HEK293 (cell line): ENCODE data around the gene TIMP4.

ENCODE experiments used
- CTCF ChIA-PET: fragments of 350-600 bp; formaldehyde crosslinking; extraction: SDS; loops from one replicate; lab custom pipeline; 2021; ENCODE audit warnings: antibody characterized with exemption; lab: Yijun Ruan, JAX
- POLR2A ChIA-PET: fragments of 300-600 bp; formaldehyde crosslinking; extraction: SDS; loops from one replicate; lab custom pipeline; 2020; ENCODE audit warnings: antibody characterized with exemption, inconsistent platforms; lab: Yijun Ruan, JAX
- H3K27ac ChIP-seq: fragments of 200-500 bp; sonication (Bioruptor generic); 2 replicates; pipeline ENCODE4 v1.5.1; 2014; ENCODE audit warnings: low read depth, low read length, control low read depth, inconsistent platforms; ENCODE audit errors: extremely low read depth
- H3K36me3 ChIP-seq, 2 experiments: fragments of 200-500 bp in 1 of 2; sonication (Bioruptor generic) in 1 of 2; 1 replicate in 1 of 2; 2 replicates in 1 of 2; pipeline ENCODE4 v1.5.1; 2014 to 2017; ENCODE audit warnings: inconsistent platforms in 2 of 2, low read length in 2 of 2; ENCODE audit not compliant: control insufficient read depth in 2 of 2, insufficient read depth in 1 of 2
- H3K4me1 ChIP-seq: fragments of 200-500 bp; sonication (Bioruptor generic); 2 replicates; pipeline ENCODE4 v1.5.1; 2014; ENCODE audit warnings: mild to moderate bottlenecking, low read length, inconsistent platforms; ENCODE audit not compliant: control insufficient read depth, insufficient read depth
- H3K4me3 ChIP-seq: 2 replicates; pipeline ENCODE4 v1.5.1; 2011; ENCODE audit warnings: low read depth, mild to moderate bottlenecking, control low read depth, low read length, moderate library complexity
- H3K9me3 ChIP-seq: fragments of 200-500 bp; sonication (Bioruptor generic); 2 replicates; pipeline ENCODE4 v1.5.1; 2014; ENCODE audit warnings: low read depth, low read length, inconsistent platforms; ENCODE audit not compliant: control insufficient read depth, insufficient read depth
- GFI1B ChIP-seq: fragments of 450-650 bp; formaldehyde crosslinking; IDR thresholded peaks from 2 replicates; pipeline ENCODE4 v1.5.1; 2016; ENCODE audit warnings: missing biosample characterization, missing genetic modification characterization
- GLI4 ChIP-seq: fragments of 450-650 bp; formaldehyde crosslinking; IDR thresholded peaks from 2 replicates; pipeline ENCODE4 v1.5.1; 2016; ENCODE audit warnings: missing biosample characterization, missing genetic modification characterization
- GLIS1 ChIP-seq: fragments of 450-650 bp; formaldehyde crosslinking; IDR thresholded peaks from 2 replicates; pipeline ENCODE4 v1.5.1; 2016; ENCODE audit warnings: missing biosample characterization, missing genetic modification characterization
- KLF10 ChIP-seq: fragments of 450-650 bp; IDR thresholded peaks from 2 replicates; pipeline ENCODE4 v1.5.1; 2018; ENCODE audit warnings: missing biosample characterization, mild to moderate bottlenecking, missing genetic modification characterization
- KLF8 ChIP-seq: fragments of 450-650 bp; formaldehyde crosslinking; IDR thresholded peaks from 2 replicates; pipeline ENCODE4 v1.5.1; 2016; ENCODE audit warnings: missing biosample characterization, missing genetic modification characterization
- ZBTB1 ChIP-seq: fragments of 450-650 bp; formaldehyde crosslinking; IDR thresholded peaks from 2 replicates; pipeline ENCODE4 v1.5.1; 2016; ENCODE audit warnings: missing biosample characterization, missing genetic modification characterization
- ZBTB17 ChIP-seq: fragments of 450-650 bp; formaldehyde crosslinking; IDR thresholded peaks from 2 replicates; pipeline ENCODE4 v1.5.1; 2016; ENCODE audit warnings: missing biosample characterization, missing genetic modification characterization
- ZBTB7A ChIP-seq: fragments of 450-650 bp; formaldehyde crosslinking; IDR thresholded peaks from 2 replicates; pipeline ENCODE4 v1.5.1; 2016; ENCODE audit warnings: low read depth, missing biosample characterization, missing genetic modification characterization
- ZIC2 ChIP-seq: fragments of 450-650 bp; formaldehyde crosslinking; IDR thresholded peaks from 2 replicates; pipeline ENCODE4 v1.5.1; 2016; ENCODE audit warnings: missing biosample characterization, missing genetic modification characterization
- ZNF112 ChIP-seq: fragments of 450-650 bp; formaldehyde crosslinking; IDR thresholded peaks from 2 replicates; pipeline ENCODE4 v1.5.0; 2017; ENCODE audit warnings: missing biosample characterization, missing genetic modification characterization
- ZNF114 ChIP-seq: fragments of 450-650 bp; formaldehyde crosslinking; IDR thresholded peaks from 2 replicates; pipeline ENCODE4 v1.5.0; 2017; ENCODE audit warnings: missing biosample characterization, missing genetic modification characterization
- ZNF121 ChIP-seq: fragments of 450-650 bp; formaldehyde crosslinking; IDR thresholded peaks from 2 replicates; pipeline ENCODE4 v1.5.1; 2016; ENCODE audit warnings: missing biosample characterization, missing genetic modification characterization
- ZNF146 ChIP-seq: fragments of 450-650 bp; formaldehyde crosslinking; IDR thresholded peaks from 2 replicates; pipeline ENCODE4 v1.5.1; 2016; ENCODE audit warnings: missing biosample characterization, missing genetic modification characterization
- ZNF157 ChIP-seq: fragments of 450-650 bp; formaldehyde crosslinking; IDR thresholded peaks from 2 replicates; pipeline ENCODE4 v1.5.1; 2016; ENCODE audit warnings: missing biosample characterization, missing genetic modification characterization
- ZNF169 ChIP-seq: fragments of 450-650 bp; formaldehyde crosslinking; IDR thresholded peaks from 2 replicates; pipeline ENCODE4 v1.5.1; 2016; ENCODE audit warnings: missing biosample characterization, missing genetic modification characterization
- ZNF19 ChIP-seq: fragments of 450-650 bp; formaldehyde crosslinking; IDR thresholded peaks from 2 replicates; pipeline ENCODE4; 2016; ENCODE audit warnings: missing biosample characterization, missing genetic modification characterization, low read depth
- ZNF2 ChIP-seq: fragments of 450-650 bp; formaldehyde crosslinking; IDR thresholded peaks from 2 replicates; pipeline ENCODE4 v1.5.1; 2016; ENCODE audit warnings: missing biosample characterization, missing genetic modification characterization
- ZNF214 ChIP-seq: fragments of 450-650 bp; formaldehyde crosslinking; IDR thresholded peaks from 2 replicates; pipeline ENCODE4 v1.5.1; 2017; ENCODE audit warnings: missing biosample characterization, mild to moderate bottlenecking, missing genetic modification characterization, borderline replicate concordance
- ZNF24 ChIP-seq: fragments of 450-650 bp; formaldehyde crosslinking; IDR thresholded peaks from 2 replicates; pipeline ENCODE4 v1.5.1; 2016; ENCODE audit warnings: missing biosample characterization, missing genetic modification characterization
- ZNF302 ChIP-seq: fragments of 450-650 bp; formaldehyde crosslinking; IDR thresholded peaks from 2 replicates; pipeline ENCODE4 v1.5.1; 2016; ENCODE audit warnings: missing biosample characterization, missing genetic modification characterization, low read depth
- ZNF311 ChIP-seq: fragments of 450-650 bp; formaldehyde crosslinking; IDR thresholded peaks from 2 replicates; pipeline ENCODE4 v1.5.1; 2017; ENCODE audit warnings: missing biosample characterization, missing genetic modification characterization, borderline replicate concordance
- ZNF530 ChIP-seq: fragments of 450-650 bp; formaldehyde crosslinking; IDR thresholded peaks from 2 replicates; pipeline ENCODE4 v1.5.1; 2016; ENCODE audit warnings: low read depth, missing biosample characterization, missing genetic modification characterization
- ZNF544 ChIP-seq: fragments of 450-650 bp; formaldehyde crosslinking; IDR thresholded peaks from 2 replicates; pipeline ENCODE4 v1.5.0; 2017; ENCODE audit warnings: missing biosample characterization, missing genetic modification characterization
- ZNF558 ChIP-seq: fragments of 450-650 bp; formaldehyde crosslinking; IDR thresholded peaks from 2 replicates; pipeline ENCODE4 v1.5.1; 2016; ENCODE audit warnings: missing biosample characterization, missing genetic modification characterization
- ZNF677 ChIP-seq: fragments of 450-650 bp; IDR thresholded peaks from 2 replicates; pipeline ENCODE4 v1.5.0; 2018; ENCODE audit warnings: missing biosample characterization, mild to moderate bottlenecking, missing genetic modification characterization, moderate library complexity
- ZNF701 ChIP-seq: fragments of 450-650 bp; formaldehyde crosslinking; IDR thresholded peaks from 2 replicates; pipeline ENCODE4 v1.5.1; 2016; ENCODE audit warnings: missing biosample characterization, missing genetic modification characterization
- ZNF707 ChIP-seq: fragments of 450-650 bp; formaldehyde crosslinking; IDR thresholded peaks from 2 replicates; pipeline ENCODE4 v1.5.1; 2016; ENCODE audit warnings: missing biosample characterization, missing genetic modification characterization
- ZNF76 ChIP-seq: fragments of 450-650 bp; formaldehyde crosslinking; IDR thresholded peaks from 2 replicates; pipeline ENCODE4; 2016; ENCODE audit warnings: low read depth, missing biosample characterization, missing genetic modification characterization, borderline replicate concordance
- ZNF777 ChIP-seq: fragments of 450-650 bp; formaldehyde crosslinking; IDR thresholded peaks from 2 replicates; pipeline ENCODE4 v1.5.1; 2017; ENCODE audit warnings: missing biosample characterization, missing genetic modification characterization, borderline replicate concordance
- ZNF791 ChIP-seq: fragments of 450-650 bp; formaldehyde crosslinking; IDR thresholded peaks from 2 replicates; pipeline ENCODE4 v1.5.1; 2016; ENCODE audit warnings: missing biosample characterization, missing genetic modification characterization
- ZXDB ChIP-seq: fragments of 450-650 bp; formaldehyde crosslinking; IDR thresholded peaks from 2 replicates; pipeline ENCODE4 v1.5.1; 2016; ENCODE audit warnings: missing biosample characterization, missing genetic modification characterization
- TF ChIP-seq, protein P1 (sequence below): fragments of 450-650 bp; formaldehyde crosslinking; IDR thresholded peaks from 2 replicates; pipeline ENCODE4 v1.5.1; 2017; ENCODE audit warnings: missing biosample characterization, missing genetic modification characterization
- TF ChIP-seq, protein P2 (sequence below): fragments of 450-650 bp; IDR thresholded peaks from 2 replicates; pipeline ENCODE4 v1.5.1; 2018; ENCODE audit warnings: missing biosample characterization, missing genetic modification characterization

The TIMP4 gene

DNA sequence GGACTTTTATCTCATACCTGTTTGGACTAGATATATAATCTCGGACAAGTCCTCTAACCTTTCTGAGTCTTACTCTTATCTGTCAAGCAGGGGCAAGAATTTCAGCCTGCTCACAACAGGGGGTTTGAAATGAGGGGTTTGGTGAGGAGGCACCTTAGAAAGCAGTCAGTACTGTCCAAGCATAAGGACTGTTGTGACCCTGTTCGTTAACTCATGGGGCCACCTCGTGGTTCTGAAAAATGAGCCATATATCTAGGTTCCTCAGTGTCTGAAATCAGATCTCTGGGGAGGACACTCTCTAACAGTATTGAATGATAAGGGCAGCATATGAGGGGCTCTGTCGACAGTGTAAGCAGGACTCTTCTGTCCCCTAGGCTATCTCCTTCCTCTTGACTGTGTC lies 7.2 kb upstream of the TIMP4 start:
- TF ChIP-seq ZNF530 (no peak), ZIC2 (no peak), GLI4 (no peak), ZNF2 (tag by site-specific recombination) (no peak), ZNF112 (tag by site-specific recombination) (no peak), ZNF146 (tag by site-specific recombination) (no peak), ZNF76 (no peak), GLIS1 (tag by site-specific recombination) (no peak), ZNF707 (tag by site-specific recombination) (no peak), ZNF701 (tag by site-specific recombination) (no peak), ZNF121 (no peak), ZBTB17 (tag by site-specific recombination) (no peak), ZNF114 (tag by site-specific recombination) (no peak), ZBTB7A (tag by site-specific recombination) (no peak)
- TF ChIP-seq, protein P1, sequence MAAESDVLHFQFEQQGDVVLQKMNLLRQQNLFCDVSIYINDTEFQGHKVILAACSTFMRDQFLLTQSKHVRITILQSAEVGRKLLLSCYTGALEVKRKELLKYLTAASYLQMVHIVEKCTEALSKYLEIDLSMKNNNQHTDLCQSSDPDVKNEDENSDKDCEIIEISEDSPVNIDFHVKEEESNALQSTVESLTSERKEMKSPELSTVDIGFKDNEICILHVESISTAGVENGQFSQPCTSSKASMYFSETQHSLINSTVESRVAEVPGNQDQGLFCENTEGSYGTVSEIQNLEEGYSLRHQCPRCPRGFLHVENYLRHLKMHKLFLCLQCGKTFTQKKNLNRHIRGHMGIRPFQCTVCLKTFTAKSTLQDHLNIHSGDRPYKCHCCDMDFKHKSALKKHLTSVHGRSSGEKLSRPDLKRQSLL (tag by site-specific recombination), result no peak
- TF ChIP-seq, protein P2, sequence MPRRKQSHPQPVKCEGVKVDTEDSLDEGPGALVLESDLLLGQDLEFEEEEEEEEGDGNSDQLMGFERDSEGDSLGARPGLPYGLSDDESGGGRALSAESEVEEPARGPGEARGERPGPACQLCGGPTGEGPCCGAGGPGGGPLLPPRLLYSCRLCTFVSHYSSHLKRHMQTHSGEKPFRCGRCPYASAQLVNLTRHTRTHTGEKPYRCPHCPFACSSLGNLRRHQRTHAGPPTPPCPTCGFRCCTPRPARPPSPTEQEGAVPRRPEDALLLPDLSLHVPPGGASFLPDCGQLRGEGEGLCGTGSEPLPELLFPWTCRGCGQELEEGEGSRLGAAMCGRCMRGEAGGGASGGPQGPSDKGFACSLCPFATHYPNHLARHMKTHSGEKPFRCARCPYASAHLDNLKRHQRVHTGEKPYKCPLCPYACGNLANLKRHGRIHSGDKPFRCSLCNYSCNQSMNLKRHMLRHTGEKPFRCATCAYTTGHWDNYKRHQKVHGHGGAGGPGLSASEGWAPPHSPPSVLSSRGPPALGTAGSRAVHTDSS, result no peak
- Histone ChIP-seq H3K27ac (no peak overlapping the region), H3K4me3 (no peak overlapping the region), H3K36me3 (peaks cover 3 to 22% of the 10 kb centered on the region in 2 experiments; a peak in 2 of 3 replicates), H3K4me1 (no peaks in the 10 kb centered on the region), H3K9me3 (no peaks in the 10 kb centered on the region)
- ChIA-PET CTCF (no interaction called here), POLR2A (no interaction called here)

DNA sequence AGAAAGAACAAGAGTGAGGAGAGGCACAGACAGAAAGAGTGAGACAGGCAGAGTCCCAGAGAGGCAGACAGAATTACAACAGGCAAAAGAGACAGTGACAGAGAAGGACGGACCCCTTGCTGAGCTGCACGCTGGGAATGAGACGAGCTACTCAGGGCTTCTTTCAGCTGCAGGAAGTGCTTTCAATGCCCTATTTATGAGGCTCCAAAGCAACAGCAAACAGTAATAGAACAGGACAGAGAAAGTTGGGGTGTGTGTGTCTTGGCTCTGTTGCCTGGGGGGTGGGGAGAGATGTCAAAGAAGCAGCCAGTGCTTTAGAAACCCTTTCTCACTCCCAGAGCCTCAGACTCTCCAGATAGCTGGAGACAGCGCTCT lies 502 bp upstream of the TIMP4 start:
- TF ChIP-seq, protein P1 (tag by site-specific recombination), result no peak
- no peak for TF ChIP-seq ZBTB1
- no peak for TF ChIP-seq ZNF791 (tag by site-specific recombination)
- no peak for TF ChIP-seq ZNF777 (tag by site-specific recombination)
- no peak for TF ChIP-seq ZNF302
- TF ChIP-seq ZIC2, result peak; percentile 90
- no peak for TF ChIP-seq GFI1B (tag by site-specific recombination)
- TF ChIP-seq, all 188 proteins: peak for 1
- Histone ChIP-seq H3K9me3 (no peaks in the 10 kb centered on the region), H3K4me1 (no peaks in the 10 kb centered on the region; the same call in 1 of the 2 replicates), H3K36me3 (peaks cover 3 to 6% of the 10 kb centered on the region in 2 experiments; a peak in 2 of 3 replicates), H3K4me3 (no peak overlapping the region), H3K27ac (no peak overlapping the region)
- POLR2A ChIA-PET, result no interaction called here
- CTCF ChIA-PET, result interaction anchor here (1.2 kb wide), 1 partner anchor 19 kb away, joined by 3 read pairs; no protein-coding TSS in a partner anchor

DNA sequence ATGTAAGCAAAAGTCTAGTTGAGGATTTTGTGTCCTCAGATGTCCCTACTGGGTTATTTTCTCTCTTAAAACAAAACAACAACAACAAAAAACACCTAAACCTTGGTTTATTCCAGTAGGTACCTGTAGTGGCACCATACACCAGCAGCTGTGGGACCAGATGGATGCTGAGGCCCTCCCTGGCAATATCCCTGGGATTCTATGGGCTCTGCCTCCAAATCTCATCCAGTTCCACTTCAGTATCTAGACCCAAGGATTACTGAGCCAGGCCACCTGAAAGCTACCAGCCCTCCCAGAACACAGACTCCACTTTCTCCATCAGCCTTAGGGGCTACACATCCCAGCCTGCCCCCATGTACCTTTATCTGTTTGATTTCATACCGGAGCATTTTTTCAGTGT lies 1.7 kb downstream of the TIMP4 start:
- no peaks in the 10 kb centered on the region for H3K9me3 ChIP-seq
- H3K27ac ChIP-seq, result no peak overlapping the region
- POLR2A ChIA-PET, result no interaction called here
- no peaks in the 10 kb centered on the region; the same call in 1 of the 2 replicates for H3K4me1 ChIP-seq
- peaks cover 0 to 13% of the 10 kb centered on the region in 2 experiments; a peak in 1 of 3 replicates for H3K36me3 ChIP-seq
- CTCF ChIA-PET, result interaction anchor here (0.8 kb wide), 1 partner anchor 19 kb away, joined by 3 read pairs; no protein-coding TSS in a partner anchor
- no peak overlapping the region for H3K4me3 ChIP-seq
- TF ChIP-seq ZBTB17 (tag by site-specific recombination) (no peak), ZNF544 (tag by site-specific recombination) (no peak), KLF8 (no peak), ZNF157 (no peak), ZNF214 (tag by site-specific recombination) (no peak), ZNF19 (tag by site-specific recombination) (no peak), KLF10 (tag by site-specific recombination) (no peak), ZNF311 (tag by site-specific recombination) (no peak), ZNF24 (tag by site-specific recombination) (no peak), ZNF677 (tag by site-specific recombination) (no peak), ZXDB (tag by site-specific recombination) (no peak), ZNF169 (no peak), ZNF558 (tag by site-specific recombination) (no peak)
